HK-2 (cell line): ENCODE data around the gene KLF9.
A peak's percentile ranks its signal among the peaks of the same experiment; 100 is the strongest.

Experiments
- DNase-seq: peaks from one replicate; pipeline ENCODE4 v3.0.0-alpha.2; 2018; ENCODE audit not compliant: unreplicated experiment

KLF9 gene

DNA sequence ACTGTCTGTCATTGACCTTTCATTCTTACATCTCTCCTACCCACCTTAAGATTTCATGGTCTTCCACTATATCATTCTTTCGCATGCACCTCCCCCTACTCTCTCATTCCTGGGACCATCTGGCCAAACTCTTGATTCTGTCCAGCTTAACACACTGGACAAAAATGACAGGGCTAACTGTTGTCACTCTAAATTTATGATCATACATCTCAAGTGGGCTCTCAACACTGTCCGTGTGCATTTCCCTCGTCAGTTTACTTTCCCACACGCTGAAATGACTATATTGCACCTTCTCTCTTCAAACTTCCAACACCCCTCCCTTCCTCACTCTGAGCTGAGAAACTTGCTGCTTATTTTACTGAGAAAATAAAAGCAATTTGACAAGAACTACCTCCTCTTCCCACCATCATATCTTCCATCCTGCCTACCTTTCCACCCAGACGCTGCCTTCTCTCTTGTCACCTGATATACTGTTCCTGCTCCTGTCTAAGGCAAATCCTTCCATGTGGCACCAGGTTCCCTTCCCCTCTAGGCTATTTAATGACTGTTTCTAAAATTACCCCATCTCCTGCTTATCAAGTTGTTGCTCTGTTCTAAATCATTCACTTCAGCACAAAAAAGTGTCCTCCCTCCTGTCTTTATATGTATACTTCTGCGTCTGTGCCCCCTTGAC lies 8.1 kb upstream of the KLF9 start:
- DNase-seq = no peak

DNA sequence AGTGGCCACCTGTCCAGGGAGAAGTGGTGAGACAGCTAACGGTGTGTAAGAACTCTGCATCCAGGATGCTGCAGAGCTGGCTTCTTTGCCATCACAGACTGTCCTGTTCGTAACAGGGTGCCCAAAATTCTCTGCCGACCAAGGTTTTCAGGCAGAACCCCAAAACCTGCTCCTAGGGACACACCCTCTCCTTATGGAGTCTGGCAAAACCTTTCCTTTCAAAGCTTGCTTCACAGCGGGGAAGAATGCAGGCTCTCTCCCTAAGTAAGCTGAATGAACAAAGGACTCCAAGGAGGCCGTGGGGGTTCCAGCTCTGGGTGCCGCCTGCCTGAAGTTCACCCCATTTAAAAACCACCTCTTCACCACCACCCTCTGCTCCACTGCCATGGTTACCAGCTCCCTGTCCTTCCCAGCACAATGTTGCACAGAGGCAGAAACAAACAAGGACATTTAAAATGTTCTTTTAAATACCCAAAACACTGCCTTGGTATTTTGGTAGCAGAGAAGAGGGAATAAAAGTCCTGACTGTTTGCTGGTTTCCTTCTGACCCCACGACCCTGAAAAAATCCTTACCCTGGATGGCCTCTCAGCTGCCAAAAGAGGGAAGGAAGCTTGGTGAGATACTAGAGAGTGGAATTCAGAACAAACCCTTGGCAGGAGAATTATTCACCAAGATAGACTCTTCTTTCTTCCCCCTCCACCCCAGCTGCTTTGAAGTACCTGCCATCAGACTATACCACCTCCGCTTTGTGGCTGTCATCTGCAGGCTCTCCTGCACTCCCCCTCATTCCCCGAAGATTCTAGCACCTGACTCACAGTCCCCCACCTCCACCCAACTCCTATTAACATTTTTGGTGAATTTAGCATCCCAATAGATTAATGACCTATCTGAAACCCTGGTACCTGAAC lies 7.1 kb upstream of the KLF9 start:
- no peak for DNase-seq

DNA sequence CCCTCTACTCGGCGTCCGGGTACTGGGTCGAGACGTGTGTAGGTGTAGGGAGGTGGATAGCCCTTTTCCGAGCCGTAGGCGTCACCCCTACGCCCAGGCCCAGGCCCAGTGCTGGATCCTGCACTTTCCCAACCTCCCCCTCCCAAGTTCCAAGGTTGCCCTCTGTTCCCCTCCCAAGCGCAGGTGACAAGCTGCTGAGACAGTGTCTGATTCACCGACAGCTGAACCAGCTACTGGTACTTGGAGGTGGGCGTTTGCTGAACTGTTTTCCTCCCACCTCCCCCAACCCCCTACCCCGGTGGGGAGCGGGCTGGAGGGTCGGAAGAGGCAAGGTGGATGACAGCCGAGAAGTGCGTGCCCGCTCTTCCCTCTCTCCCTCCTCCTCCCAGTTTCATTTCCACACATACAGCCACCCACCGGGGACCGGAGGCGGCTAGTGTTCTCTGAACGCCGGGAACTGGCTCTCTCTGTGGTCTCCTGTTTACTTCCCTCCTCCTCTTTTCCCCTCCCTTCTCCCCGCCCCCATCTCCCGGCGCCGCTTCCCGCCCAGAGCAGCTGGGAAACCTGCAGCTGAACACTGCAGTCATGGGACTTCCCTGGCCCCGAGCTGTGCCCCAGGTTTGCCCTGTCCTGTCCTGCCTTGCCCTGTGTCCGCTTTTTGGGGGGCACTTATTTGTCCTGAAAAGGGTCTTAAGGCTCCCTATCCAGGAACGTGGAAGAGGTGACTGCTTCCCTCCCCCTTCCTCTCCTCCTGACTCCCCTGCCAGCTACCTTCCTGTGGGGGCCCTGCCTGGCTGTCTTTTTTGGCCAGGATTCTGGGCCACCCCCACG lies 6.2 kb upstream of the KLF9 start:
- peak; percentile 39 for DNase-seq

DNA sequence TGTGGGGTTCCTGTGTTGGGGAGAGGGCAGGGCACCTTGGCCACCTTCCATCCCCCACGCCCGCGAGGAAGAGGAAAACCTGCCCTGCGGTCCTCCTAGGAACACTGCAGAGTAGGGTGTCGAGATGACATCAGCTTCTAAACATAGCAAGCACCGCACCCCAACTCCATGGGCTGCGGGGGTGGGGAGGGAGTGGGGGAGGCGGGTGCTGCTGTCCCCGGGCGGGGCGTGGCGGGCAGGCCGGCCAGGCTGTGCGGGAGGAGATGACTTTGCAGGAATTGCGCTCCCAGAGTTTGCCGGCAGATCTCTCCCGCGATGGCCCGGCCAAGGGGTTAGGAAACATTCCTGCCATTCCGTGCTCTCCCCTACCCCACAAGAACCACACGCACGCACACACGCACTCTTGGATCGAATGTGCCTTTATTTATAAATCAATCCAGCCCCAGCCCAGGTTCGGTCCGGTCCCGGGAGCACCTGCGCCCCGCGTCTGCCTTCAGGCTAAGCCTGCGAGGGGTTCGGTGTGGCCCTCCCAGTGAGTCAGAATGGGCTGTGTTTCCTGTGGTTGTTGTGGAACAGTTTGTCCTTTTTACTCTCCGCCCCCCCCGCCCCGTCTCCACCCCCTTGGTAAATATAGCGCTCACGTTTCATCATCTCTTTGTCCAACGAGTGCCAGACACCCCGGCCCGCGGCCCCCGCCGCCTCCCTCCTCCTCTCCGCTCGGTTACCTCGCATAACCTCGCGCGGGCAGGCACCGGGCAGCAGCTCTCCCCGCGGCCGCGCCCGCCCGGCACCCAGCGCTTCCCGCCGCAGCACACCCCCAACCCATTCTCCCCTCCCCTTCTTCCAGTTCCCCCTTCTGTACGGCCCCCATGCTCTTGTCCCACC lies 5.3 kb upstream of the KLF9 start:
- peak; percentile 55 for DNase-seq

DNA sequence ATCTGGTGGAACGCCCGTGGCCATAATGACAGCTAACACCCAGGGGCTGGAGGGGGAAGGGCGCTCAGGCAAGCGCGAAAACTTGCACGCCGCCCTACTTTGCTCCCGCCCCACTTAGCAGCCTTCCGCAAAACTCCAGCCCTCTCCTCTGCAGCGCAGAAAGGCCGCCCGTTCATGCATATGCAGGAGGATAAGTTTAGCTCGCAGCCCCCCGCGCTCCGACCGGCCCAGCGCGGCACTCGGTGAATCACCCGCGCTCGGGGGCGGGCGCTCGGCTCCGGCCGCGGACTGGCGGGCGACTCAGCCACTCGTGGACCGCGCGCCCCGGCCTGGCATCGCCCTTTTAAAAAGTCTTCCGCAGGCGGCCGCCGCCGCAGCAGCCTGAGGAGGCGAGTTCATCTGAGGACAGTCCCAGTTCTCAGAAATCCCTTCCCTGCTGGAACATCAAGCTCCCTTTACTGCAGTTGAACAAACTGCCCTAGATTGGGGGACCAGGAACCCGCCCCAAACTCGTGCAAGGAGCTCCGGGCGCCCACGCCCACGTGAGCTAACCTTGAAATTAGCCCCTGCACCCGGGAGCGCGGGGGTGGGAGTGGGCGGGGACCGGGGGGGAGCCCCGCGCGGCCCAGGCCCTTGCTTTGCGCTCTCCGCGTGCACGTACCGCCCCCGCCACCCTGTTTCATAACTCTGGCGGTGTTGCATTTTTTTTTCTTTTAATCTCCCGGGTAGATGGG lies 4.5 kb upstream of the KLF9 start:
- peak; percentile 80 for DNase-seq

DNA sequence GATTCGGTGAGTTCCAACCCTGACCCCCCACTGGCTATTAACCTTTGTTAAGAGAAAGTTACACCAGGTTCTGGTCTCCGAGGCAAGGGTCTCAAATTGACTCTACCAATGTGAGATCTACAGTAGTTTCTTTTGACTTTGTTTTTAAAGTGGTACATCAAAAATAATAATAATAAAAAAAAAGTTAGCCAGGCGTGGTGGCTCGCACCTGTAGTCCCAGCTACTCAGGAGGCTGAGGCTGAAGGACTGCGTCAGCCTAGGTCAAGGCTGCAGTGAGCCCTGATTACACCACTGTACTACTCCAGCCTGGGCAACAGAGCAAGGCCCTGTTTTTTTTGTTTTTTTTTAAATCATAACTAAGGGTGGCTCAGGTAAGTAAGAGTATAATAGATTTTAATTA lies 1.0 kb upstream of the KLF9 start:
- no peak for DNase-seq

DNA sequence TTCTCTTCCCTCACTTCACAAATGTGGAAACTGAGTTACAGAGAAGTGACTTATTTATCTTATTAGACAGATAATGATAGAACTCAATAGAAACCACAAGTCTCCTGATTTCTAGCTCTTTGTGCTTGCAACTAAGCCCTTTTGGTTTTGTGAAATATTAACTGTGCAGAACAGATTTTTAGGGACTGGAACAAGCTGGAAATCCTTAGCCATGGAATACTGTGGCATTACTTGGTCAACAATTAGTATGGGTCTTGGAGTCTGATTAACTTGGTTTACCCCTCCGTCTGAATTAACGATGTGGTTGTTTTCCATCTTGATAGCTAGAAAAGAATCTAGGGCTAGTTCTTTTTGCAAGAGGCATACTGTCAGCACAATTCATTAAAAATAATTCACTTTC lies 584 bp upstream of the KLF9 start:
- DNase-seq = no peak

DNA sequence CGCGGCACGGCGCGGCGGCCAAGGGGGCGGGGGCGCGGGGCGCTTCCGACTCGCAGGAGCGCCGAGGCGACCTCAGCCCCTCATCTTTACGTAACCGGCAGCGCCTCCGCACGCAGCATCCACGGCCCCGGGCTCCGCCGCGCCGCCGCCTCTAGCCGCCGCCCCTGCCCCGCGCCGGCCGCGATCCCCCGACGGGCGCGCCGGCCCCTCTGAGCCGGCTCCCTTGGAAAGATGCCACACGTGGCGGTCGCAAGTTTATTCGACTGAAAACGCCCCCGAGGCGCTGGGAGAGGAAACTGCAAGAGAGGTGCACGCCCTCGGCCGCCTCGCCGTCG lies 1.0 kb downstream of the KLF9 start:
- DNase-seq = no peak

DNA sequence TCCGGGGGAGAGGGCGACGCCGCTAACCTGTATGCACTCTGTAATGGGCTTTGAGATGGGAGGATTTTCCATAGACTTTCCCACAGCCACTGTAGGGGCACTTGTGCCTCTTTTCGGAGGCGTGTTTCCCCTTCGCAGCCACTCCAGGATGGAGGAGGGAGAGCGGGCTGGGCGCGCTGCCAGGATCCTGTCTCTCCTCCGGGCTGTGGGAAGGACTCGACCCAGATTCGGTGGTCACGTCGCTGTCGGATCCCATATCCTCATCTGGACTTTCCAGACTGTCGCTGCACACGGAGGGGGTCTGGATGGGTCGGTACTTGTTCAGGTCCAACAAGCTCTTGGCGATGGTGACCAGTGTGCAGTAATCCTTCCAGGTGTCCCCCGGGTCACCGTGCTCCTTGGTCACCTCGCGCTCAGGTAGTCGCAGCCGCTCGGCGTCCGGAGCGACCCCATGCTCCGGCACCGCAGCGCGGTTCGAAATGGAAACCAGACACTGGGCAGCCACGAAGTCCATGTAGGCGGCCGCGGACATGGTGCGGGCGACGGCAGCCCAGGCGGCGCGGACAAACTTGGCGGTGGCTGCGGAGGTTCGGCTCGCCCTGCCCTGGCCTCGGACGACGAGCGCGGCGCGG lies 1.5 kb downstream of the KLF9 start:
- DNase-seq = peak; percentile 36

DNA sequence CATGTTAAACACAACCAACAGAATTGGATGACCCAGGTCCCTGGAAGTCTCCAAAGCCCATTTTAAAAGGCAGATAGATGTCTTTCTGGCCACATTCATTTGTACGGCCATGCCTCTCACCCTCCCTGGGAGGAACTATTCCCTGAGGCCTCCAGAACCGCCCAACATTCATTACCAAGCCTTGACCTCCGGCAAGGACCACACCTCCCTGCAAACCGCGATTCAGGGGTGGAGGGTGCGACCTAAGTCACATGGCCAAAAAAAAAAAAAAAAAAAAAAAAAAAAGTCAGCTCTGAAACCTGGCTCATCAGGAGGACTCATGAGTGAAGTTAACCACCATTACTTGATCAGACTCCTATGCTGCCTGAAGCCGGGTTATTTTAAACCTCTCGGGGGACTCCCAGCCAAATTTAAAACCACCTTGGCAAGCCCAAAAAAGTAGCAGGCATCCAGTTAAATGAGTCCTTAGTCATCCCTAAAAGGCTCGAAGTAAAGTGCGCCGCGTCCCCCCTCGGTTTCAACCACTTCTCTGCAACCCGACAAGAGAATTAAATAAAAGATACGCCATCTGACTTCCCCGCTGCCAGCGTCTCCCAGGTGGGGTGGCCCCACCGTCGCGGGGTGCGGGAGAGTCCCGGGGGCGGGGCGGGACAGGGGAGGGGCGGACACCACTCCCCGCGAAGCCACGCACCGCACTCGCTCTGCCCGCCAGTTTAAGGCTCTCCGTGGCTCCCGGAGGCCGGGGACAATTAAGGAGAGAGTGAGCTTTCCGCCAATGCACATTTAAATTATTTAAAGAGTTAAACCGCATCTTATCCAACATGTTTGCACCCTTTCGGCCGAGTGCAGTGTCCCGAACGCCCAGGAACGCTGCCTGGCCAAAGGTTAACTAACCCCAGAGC lies 2.3 kb downstream of the KLF9 start:
- DNase-seq = peak; percentile 36

DNA sequence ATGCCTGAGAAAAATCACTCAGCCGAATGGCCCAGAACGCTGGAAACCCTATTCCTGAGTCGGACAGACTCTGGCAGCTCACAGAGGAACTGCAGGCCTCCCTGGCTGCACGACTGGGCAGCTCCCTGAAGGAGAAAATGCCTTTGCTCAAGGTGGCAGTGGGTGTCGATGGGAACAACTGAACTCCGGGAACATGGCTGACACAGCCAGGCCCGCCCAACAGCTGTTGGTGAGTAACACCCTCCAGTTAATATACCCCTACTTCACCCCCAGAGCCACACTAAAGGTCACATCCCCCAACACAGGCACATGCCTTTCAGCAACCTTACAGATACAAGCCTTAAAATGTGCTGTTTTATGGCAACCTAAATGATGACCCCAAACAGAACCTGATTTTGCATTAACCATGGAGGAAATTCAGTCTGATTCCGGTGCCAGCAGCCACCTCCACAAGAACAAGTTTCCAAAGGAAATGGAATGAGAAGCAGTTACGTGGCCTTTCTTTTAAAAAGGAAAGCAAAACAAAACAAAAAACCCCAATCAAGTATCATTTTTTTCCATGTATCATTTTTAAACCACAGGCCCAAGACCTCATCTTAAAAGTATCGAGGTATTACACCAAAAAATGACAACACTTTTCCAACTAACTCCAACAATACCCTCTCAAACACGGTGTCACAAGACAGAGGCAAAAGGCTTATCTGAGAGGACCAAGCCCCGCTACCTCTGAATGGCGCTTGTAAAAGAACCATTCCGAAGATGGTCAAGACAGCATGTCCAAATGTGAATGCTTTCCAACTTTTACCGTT lies 3.1 kb downstream of the KLF9 start:
- DNase-seq = peak; percentile 16

DNA sequence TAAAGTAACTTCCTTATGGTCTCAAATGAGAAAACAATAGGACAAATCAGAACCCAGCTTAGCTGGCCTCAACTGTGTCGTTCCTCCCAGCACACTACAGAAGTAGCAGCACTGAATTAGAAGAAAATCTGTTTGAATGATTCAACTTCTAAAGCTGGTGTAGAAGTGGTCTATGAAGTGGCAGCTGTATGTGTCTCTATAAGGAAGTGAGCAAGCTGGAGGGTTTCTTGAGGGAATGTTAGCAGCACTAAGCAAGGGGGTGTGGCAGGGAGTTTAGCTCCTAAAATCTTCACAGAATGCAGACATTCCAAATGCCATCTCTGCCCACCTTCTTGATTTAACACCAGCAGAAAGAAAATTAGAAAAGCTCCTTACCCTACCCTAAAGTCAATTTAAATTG lies 4.1 kb downstream of the KLF9 start:
- DNase-seq = no peak

DNA sequence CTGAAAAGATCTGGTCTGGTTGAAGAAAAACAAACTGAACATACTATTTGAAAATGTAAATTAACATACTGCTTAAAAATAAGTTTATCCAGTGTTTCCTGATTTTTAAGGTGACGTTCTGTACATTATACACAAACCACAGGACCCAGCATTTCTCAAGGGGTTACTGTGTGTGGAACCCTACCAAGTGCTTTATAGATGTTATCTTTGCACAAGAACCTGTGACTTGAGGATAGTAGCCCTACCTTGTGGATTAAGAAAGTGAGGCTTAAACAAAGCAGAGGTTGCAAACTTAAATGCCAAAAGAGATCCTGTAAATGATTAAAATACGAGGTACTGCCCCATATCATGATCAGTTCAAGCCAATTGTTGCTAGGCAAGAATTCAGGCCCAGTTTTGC lies 4.7 kb downstream of the KLF9 start:
- no peak for DNase-seq

DNA sequence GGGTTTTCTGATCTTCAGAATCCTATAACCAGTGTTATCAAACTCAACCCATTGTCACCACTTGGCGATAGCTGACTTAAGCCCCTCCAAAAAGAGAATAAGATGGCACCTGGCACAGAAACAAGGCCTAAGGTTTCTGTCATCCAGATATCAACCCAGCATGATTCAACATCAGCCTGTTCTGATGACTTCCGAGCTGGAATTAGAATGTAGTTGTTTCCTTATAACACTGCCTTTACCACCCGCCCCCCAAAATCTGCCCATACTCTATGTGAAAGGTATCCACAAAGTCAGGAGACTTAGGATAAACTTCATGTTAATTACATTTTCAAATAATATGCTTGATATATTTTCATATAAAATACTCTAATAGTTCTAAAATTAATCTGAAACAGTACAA lies 5.2 kb downstream of the KLF9 start:
- DNase-seq = no peak

DNA sequence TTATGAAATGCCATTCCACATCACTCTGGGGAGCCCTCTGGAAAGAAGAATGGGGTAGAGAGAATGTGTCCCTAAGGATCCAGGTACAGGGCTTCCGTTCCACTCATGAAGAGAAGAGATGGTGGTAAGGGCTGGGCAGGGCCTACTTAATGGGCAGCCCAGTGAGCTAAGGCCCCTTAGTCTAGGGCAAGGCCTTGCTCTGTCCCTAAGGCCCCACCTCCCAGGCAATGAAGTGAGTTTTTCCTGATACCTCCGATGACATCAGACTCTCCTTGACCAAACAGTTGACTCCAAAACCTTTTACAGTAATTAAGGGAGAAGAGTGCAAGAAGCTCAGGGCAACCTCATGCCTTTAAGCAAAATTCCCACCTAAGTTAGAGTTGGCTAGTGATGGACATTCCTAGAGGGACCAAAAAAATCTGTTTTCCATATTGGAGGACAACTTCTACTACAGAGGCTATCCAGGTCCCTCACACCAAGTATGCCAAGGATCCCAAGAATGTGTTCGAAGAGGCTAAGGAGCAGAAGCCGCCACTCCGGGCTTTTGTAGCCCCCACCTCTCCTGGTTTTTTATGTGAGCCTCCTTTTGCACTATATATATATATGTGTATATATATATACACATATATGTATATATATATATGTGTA lies 5.9 kb downstream of the KLF9 start:
- DNase-seq = no peak

DNA sequence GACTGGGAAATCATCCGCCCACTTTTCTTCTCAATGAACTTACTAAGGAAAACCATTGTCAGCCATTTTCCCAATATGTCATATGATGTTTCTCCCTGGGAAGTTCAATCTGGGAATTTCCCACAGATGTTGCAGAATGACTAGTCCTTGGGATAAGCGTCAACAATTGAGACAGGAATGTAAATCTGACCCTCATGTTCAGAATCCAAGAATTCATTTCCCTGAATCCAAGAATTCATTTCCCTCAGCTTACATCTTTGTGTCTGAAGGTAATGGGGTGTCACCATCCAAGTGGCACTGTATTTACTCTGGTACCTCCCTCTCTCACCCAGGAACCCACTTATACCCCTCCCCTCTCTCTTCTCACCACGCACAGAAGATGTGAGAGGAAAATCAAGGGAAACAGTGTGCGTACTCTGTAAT lies 7.4 kb downstream of the KLF9 start:
- no peak for DNase-seq

DNA sequence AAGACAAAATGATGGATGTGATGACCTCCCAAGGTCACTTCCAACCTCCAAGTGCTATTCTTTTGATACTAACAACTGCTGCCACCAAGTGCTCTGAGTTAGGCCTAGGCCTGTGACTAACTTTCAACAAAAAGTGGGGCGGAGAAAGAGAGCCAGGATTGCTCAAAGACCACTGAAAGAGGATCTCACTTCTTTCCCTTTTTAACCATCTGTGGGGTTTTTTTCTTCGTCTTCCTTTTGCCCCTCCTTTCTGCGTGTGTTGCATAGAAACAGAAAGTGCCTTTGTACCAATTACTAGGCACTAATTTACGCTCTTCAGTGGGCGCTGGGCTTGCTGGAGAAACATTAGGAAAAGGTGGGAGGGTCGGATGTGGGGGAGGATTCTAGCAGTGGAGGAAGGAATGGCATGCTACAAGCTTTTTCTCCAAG lies 8.0 kb downstream of the KLF9 start:
- DNase-seq = no peak
